SH-SY5Y (cell line): Measurements from ENCODE around the gene COX19.

ENCODE experiments used
- GATA2 ChIP-seq: IDR thresholded peaks from 2 replicates; pipeline ENCODE4 v1.6.1; 2011; ENCODE audit warnings: mild to moderate bottlenecking, low read depth, low read length
- GATA3 ChIP-seq: IDR thresholded peaks from 2 replicates; pipeline ENCODE4 v1.6.1; 2011; ENCODE audit warnings: low read depth, mild to moderate bottlenecking, low read length, moderate library complexity

DNA sequence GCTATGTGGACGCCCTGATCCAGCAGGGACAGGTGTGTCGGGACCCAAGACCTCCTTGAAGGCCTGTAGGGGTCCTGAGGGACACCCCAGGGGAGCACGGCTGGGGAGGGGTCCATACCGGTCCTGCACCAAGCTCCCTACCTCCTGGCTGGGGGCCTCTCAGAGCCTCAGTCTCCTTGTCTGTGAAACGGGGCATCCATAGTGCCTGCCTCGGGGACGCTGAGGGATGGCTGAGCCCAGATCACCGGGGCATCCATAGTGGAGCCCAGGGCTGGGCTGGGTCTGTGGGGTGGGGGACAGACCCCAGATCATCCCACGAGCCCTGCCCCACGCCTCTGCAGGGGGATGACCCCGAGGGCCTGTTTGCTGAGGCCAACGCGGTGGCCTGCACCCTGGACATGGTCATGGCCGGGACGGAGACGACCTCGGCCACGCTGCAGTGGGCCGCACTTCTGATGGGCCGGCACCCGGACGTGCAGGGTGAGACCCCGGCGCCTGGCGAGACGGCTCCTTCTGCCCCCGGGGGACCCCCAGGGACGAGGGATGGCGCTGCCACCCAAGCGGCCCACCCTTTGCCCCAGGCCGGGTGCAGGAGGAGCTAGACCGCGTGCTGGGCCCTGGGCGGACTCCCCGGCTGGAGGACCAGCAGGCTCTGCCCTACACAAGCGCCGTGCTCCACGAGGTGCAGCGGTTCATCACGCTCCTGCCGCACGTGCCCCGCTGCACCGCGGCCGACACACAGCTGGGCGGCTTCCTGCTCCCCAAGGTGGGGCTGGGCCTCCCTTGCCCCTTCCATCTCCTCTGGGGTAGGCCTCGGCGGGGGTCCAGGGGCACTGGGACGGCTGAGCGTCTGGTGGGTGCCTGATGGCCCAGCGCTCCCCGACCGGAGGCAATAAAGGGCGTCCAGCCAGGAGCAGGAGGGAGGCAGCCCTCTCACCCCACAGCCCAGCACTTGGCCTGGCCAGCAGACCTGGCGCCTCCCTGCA lies 11.7 kb upstream of the COX19 start:
- TF ChIP-seq GATA2: no peak
- TF ChIP-seq GATA3: no peak
